Midbrain (tissue), 1 donor: ENCODE measurements around the gene ICA1L.
"Not testable (repeated sequence)": the region's sequence is repeated elsewhere in the genome, so short reads cannot be mapped to it uniquely, and the experiment has no call there.

Source experiments
- DNase-seq: peaks from one replicate; lab custom pipeline; 2025; lab: John Stamatoyannopoulos, UW

ICA1L gene

DNA sequence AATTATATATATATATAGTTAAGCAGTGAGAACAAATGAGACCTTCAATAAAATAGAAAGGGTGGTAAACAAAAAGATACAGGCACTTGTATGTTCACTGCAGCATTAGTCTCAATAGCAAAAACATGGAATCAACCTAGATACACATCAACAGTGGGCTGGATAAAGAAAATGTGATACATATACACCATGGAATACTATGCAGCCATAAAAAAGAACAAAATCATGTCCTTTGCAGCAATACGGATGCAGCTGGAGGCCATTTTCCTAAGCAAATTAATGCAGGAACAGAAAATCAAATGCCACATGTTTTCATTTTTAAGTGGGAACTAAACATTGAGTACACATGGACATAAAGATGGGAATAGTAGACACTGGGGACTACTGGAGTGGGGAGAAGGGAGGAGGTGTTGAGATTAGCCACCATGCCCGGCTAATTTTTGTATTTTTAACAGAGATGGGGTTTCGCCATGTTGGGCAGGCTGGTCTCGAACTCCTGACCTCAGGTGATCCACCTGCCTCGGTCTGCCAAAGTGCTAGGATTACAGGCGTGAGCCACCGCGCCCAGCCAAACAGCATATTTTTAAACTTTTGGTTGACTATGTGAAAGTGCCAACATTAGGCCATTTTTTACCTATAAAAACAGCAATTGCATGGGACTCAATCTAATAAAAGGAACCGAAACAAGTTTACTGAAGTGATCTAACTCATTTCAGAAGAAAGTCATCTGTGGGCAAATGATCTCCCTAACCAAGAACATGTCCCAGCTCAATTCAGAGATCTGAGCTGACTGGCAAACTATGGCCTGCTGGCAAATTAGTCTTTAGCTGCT lies 23.7 kb downstream of the ICA1L start:
- no peak for DNase-seq

DNA sequence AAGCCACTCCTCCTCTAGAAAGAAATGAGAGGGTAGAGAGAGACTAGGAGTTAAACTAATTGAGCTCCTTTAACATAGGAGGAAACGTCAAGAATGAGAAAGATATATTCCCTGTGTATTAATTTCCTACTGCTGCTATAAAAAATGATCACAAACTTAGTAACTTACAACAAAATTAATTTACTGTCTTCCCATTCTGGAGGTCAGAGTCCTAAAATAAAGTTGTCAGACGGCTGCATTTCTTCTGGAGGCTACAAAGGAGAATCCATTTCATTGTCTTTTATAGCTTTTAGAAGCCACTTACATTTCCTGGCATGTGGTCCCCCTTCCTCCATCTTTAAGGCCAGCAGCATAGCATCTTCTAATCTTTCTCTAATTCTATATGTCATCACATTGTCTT lies 26.9 kb downstream of the ICA1L start:
- DNase-seq: no peak

DNA sequence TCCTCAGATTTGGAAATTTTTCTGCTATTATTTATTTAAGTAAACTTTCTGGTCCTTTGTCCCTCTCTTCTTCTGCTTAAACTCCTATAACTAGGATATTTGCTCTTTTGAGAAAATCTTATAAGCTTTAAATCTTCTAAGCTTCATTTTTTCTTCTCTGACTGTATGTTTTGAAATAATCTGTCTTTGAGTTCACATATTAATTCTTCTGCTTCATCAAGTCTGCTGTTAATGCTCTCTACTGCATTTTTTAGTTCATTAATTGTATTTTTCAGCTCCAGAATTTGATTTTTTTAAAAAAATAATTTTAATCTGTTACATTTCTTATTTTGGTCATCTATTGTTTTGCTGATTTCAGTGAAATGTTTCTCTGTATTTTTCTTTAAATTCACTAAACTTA lies 28.9 kb downstream of the ICA1L start:
- DNase-seq: no peak

DNA sequence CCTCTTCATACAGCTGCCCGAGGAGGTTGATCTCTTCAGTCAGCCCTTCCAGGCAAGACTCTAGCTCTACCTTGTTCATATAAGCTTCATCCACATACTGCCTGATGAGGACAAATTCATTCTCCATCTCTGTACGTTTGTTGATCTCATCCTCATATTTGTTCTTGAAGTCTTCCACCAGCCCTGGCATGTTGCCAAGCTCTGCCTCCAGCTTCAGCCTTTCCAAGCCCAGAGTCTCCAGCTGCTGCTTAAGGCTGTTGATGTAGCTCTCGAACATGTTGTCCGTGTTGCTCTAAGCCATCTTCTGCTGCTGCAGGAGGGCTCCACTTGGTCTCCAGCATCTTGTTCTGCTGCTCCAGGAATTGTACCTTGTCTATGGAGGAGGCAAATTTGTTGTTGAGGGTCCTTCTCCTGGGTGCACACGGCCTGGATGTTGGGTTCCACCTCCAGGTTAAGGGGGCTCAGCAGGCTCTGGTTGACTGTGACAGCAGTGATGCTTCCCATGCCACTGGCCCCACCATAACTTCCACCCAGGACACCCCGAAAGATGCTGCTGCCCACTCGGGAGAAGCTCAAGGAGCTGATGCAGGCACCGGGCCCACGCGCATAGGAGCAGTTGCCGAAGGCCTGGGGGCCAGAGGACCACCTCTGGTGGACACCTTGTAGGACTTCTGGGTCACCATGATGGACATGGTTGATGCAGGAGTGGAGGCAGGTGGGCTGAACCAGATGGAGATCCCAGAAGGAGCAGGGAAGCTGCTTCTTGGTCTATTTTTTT lies 30.3 kb downstream of the ICA1L start:
- DNase-seq: no peak

DNA sequence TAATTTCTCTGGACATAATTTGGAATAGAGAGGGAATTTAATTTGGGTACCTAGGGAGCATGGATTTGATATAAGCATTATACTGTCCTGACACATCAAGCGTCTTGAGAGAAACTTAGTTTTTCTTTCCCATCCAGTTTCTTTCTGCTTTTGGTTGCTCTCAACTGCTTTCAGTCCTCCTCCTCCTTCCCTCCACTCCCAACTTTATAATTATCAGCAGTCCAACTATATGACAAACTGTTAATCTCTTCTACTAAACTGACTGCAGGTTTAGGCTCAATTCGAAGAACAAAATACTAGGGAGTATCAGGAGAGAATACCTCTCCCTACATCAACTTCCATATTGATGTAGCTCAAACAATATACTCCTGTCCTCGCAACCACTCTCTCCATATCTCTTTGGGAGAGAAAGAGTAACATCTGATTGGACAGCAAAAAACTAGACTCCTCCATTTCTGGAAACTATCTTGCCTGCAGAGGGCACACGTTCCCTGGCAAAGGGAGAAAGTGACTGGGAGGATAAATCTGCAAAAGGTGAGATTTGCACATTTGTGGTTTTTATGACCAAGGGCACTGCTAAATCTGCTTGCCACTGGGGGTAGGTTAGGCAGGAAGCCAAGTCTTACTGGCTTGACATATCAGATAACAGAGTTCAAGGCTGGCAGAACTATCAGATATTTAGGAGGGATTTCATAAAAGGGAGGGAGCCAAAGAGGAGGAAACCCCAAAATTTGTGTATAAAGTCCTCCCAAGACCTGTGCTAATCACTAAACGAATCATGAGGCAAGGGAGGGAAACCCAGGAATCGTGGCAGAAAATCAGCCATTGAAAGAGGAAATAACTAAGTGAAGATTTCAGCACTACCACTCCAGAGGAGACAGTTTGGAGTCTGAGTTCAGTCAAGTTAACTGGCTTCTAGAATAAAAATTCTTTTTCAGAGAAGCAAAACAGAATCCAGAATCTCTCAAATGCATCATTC lies 40.0 kb downstream of the ICA1L start:
- DNase-seq: peak; percentile 13

DNA sequence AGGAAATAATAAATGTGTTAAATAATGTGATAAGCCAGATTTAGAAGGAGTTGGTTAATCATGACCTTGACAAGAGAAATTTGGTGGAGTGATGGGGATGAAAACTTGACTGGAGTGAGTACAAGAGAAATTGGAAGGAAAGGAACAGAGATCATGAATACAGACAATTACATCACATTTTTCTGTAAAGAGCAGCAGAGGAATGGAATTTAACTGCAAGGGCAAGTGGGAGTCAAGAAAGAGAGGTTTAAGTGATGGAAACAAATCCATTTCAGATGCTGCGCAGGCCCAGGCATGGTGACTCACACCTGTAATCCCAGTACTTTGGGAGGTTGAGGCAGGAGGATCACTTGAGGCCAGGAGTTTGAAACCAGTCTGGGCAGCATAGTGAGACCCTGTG lies 46.7 kb downstream of the ICA1L start:
- DNase-seq: no peak

DNA sequence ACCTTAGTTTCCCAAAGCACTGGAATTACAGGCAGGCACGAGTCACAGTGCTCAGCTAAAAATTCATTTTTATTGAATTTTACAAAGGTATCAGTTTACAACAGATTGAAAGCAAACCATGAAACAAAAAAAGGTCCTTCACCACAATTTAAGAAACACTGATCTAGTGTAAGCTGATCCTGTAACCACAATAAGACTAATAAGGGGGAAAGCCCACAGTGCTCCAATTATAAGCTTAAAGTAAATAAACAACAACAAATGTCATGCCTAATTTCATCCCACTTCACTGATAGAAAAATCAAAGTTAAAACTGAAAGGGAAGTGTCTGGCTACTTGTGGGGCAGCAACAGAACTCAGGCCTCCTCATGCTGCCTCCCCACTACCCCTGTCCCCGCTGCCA lies 49.2 kb downstream of the ICA1L start:
- DNase-seq: no peak

DNA sequence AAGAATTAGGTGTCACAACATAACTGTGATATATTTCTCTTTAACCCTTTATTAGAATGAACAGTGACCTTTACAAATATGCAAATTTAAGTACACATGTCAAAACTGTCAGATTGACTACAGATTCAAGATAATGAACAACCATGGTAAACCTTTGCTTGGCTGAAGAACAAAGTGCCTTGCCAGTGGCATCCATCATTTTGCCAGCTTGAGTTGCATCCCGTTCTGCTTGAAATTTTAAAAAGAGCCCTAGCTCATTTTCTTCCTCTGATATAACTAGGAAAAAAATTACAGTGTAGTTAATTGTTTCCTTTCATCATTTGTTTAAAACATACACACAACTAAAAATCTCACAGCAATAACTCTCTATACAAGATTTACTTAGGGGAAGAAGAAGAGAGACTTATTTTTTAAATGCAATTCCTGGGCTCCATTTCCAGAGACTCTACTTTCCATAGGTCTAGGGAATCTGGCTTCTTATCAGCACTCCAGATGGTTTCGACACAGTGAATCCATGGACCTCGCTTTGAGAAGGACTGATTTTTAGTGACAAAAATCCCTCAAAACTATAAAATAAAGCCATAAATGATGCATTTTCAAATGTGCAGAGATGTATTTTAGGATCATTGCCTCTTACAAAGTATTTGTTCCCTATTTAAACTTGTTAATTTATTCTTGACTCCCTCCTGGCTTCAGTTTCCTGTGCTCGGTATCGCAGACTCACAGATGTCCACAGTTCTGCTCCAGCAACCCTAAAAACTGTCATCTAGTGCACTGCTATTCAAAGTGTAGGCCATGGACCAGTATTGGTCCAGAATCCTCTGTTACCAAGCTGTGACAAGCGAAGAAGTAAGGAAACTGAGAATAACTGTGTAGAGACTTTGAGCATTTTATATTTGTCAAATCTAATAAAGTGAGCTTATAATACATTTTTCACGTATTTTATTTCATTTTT lies 50.1 kb downstream of the ICA1L start:
- no peak for DNase-seq

DNA sequence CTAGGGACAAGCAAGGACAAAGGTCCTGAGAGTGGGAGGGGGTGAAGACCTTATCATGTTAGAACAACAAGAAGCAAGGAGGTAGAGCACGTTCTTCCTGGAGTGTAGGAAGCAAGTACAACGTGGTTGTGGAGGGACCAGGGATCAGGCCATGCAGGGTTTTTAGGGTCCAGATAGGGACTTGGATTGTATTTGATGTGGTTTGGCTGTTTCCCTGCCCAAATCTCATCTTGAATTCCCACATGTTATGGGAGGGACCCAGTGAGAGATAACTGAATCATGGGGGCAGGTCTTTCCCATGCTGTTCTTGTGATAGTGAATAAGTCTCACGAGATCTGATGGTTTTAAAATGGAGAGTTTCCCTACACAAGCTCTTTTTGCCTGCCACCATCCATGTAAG lies 53.2 kb downstream of the ICA1L start:
- DNase-seq: no peak

DNA sequence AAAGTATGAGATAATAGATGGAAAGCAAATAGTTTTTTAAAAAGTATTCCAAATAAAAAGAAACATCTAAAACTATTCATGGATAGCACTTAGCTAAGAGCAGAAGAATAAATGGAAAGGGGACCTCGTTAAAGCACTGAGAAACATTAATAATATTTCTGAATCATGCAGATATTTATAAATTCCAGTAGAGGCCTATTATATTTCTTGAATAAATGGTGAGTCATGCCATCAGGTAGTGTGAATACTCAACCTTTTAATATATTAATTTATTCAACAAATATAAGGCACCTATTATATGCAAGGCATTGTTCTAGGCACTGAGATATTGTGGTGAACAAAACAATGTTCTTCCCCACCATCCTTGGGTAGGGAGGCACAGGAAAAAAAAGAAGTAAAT lies 53.8 kb downstream of the ICA1L start:
- no peak for DNase-seq

DNA sequence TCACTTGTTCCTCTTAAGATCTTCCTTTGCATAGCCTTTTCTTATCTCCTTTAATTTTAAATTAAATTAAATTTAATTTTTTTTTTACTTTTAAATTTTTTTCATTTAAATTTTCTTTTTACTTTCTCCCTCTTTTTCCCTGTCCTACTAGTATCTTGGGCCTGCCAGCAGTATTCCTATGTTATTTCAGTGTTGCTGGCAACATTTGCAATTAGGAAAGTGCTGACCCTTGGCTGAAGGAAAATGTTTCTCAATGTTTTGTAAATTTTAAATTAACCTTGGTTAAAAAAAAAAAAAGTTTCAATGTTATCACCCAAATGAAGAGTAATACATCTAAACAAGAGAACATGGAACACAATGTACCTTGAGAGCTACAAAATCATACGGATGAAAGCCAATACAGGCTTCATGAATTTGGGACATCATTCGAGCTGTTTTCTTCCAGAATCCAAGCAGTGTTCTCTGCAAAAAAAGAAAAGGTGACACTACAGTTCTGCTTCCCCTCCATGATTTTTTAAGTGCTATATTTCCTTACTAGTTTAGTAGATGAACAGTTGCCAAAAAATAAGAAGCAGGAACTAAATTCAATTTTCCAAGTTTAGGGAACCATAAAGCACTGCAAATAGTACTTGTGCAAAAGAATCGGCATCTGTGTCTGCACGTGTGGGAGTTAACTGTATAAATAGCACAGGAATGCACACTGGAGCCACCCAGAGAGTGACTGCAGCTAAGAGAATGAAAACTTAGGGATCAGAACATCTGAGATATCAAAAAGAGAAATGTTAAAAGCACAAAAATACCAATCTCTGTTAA lies 55.8 kb downstream of the ICA1L start:
- no peak for DNase-seq

DNA sequence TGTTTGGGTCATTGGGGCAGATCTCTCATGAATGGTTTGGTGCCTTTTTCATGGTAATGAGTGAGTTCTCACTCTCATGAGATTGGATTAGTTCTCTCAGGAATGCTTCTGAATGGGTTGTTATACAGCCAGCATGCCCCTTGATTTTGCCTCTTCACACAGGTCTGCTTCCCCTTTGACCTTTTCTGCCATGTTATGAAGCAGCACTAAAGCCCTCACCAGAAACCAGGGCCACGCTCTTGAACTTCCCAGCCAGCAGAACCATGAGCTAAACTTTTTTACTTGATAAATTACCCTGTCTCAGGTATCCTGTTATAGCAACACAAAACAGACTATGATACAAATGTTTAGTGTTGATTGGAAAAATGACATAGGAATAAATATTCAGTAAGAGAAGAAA lies 57.3 kb downstream of the ICA1L start:
- no peak for DNase-seq

DNA sequence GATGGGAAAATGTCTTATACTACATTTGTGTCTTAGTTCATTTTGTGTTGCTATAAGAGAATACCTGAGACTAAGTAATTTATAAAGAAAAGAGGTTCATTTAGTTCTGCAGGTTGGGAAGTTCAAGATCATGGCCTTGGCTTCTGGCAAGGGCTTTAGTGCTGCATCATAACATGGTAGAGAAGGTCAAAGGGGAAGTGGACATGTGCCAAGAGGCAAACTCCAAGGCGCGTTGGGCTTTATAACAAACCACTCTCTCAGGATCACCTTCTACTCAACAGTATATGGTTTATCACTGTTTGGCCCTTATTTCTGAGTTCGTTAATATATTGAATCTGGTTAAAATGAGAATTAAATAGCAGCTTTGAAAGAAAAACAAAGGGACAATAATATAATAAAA lies 58.2 kb downstream of the ICA1L start:
- no peak for DNase-seq

DNA sequence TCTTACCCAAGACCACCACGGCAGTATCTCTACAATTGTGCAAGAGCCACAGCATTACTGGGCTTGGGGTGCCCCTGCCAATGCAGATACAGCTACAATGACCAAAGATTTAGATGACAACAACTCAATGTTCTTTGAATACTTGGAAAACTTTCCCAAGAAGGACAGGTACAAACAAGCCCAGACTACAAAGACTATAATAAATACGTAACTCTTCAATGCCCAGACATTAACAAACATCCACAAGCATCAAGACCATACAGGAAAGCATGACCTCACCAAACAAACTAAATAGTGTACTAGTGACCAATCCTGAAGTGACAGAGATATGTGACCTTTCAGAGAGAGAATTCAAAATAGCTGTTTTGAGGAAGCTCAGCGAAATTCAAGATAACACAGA lies 62.8 kb downstream of the ICA1L start:
- DNase-seq: no peak

DNA sequence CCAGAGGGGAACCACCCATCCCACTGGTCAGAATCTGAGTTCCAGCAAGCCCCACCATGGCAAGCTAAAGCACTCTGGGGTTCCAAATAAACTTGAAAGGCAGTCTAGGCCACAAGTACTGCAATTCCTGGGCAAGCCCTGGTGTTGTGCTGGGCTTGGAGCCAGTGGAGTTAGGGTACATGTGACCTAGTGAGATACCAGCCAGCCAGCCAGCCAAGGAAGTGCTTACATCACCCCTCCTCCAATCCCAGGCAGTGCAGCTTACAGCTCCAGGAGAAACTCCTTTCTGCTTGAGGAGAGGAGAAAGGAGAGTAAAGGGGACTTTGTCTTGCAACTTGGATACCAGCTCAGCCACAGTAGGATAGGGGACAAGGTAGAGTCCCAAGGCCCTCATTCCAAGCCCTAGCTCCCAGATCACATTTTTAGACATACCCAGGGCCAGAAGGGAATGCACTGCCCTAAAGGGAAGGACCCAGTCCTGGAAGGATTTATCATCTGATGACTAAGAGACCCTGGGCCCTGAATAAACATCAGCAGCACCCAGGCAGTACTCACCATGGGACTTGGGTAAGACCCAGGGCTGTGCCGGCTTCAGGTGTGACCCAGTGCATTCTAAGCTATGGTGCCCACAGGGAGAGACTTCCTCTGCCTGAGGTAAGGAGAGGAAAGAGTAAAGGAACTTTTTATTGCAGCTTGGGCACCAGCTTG lies 64.0 kb downstream of the ICA1L start:
- peak; percentile 35 for DNase-seq

DNA sequence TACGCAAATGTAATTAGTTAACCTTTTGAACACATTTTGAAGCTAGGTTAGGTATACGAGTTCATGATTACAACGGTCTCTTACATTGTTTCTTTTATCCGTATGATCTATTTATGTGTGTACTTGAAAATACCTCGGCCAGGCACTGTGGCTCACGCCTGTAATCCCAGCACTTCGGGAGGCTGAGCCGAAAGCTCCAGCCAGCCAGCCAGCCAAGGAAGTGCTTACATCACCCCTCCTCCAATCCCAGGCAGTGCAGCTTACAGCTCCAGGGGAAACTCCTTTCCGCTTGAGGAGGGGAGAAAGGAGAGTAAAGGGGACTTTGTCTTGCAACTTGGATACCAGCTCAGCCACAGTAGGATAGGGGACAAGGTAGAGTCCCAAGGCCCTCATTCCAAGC lies 65.7 kb downstream of the ICA1L start:
- DNase-seq: not testable (repeated sequence)

DNA sequence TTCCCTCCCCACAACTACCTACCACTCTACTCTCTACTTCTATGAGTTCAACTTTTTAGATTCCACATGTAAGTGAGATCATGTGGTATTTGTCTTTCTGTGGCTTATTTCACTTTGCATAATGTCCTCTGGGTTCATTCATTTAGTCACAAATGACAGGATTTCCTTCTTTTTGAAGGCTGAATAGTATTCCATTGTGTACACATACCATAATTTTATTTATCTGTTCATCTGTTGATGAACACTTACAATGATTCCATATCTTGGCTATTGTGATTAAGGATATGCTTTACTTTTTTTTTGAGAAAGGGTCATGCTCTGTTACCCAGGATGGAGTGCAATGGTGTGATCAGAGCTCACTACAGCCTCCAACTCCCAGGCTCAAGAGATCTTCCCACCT lies 73.6 kb downstream of the ICA1L start:
- no peak for DNase-seq

DNA sequence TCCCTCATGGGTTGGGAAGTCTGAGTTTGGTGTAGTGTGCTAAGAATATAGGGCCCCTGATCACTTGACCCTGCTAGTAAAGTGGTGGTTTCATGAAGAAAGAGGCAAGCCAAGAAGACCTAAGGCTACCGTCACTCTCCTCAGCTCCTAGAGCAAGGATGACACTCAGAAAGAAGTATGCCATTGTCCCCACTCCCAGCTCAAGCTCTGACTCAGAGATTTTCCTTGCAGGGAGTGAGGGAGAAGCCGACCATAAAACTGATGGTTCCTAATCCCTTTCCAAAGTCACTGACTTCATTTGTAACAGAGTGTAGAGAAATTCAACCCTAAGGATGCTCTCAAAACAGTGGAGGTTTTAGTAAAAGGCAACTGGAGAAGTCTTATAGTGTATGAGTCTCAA lies 80.9 kb downstream of the ICA1L start:
- no peak for DNase-seq

DNA sequence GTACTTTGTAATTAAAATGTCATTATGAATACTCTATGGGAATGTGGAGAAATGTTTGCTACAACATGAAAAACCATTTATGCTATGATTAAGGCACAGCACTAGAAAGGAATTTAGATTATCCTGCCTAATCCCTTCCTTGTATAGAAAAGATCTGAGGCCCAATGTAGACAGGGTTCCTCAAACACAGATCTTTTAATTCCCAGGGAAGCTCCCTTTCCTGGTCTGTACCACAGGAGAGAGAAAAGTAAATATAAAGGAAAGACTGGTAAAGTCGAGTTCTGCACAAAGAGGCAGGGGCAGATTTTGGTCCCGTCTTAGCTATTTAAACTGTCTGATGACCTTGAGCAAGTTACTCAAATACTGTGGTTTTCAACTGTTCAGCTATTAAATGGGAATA lies 84.7 kb downstream of the ICA1L start:
- DNase-seq: no peak
